ENCODE results near the gene DYNLT2B. TPM values are rescaled to one million over a fixed set of nuclear protein-coding genes. Genes with fewer than 3 reads are reported as not detected.
A peak's percentile ranks its signal among the peaks of the same experiment; 100 is the strongest.

The DYNLT2B gene
- total RNA-seq, 1 experiment from 2014 or later, result 22.3 TPM

DNA sequence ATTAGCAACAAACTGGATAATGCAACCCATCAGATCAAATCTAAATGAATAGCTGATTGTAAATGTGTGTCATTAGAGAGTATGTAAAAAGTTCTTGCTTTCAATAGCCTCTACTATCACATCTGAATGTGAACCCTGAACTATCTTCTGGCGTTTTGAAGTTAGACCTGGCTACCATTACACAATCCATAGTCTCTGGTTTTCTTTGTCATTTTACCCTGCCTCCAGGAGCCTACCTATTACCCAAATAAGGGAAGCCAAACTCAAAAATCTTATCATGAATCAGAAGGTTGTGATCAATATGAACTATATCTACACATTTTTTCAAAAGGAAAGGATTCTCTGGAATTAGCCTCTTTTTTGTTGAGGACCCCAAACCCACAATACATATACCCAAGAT is 62.3 kb downstream of the DYNLT2B start:
- intact Hi-C loops (cut with micrococcal nuclease), result loop anchor here (10.0 kb wide), 1 partner anchor 429 kb away; no protein-coding TSS in a partner anchor
- no peak overlapping the region for H3K27ac Mint-ChIP-seq (ENCODE audit: low read depth, unreplicated experiment)

GRCh38 chr3:196254376-196255283 is 63.4 kb downstream of the DYNLT2B start:
- TSS peak; percentile 21 for BruUV-seq (replicated peaks)
- H3K36me3 Mint-ChIP-seq (ENCODE audit: insufficient read depth, unreplicated experiment), result peaks cover 32% of the 10 kb centered on the region
- H3K27me3 Mint-ChIP-seq (ENCODE audit: insufficient read depth, unreplicated experiment), result no peaks in the 10 kb centered on the region
- TF ChIP-seq, protein P1, sequence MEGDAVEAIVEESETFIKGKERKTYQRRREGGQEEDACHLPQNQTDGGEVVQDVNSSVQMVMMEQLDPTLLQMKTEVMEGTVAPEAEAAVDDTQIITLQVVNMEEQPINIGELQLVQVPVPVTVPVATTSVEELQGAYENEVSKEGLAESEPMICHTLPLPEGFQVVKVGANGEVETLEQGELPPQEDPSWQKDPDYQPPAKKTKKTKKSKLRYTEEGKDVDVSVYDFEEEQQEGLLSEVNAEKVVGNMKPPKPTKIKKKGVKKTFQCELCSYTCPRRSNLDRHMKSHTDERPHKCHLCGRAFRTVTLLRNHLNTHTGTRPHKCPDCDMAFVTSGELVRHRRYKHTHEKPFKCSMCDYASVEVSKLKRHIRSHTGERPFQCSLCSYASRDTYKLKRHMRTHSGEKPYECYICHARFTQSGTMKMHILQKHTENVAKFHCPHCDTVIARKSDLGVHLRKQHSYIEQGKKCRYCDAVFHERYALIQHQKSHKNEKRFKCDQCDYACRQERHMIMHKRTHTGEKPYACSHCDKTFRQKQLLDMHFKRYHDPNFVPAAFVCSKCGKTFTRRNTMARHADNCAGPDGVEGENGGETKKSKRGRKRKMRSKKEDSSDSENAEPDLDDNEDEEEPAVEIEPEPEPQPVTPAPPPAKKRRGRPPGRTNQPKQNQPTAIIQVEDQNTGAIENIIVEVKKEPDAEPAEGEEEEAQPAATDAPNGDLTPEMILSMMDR (IDR thresholded peaks at IDR 0.05; ENCODE audit: unreplicated experiment), result no peak
- ChIA-PET CTCF (interaction anchor here (0.6 to 5.6 kb wide), 13 partner anchors 7 to 268 kb away, joined by 3 to 19 read pairs (median 4); no protein-coding TSS in a partner anchor), POLR2A (interaction anchor here (0.6 to 2.1 kb wide), 4 partner anchors 34 to 348 kb away, joined by 3 to 11 read pairs (median 4); partner anchors contain the start of genes PCYT1A, TM4SF19 and UBXN7)
- intact Hi-C loops (cut with micrococcal nuclease), result loop anchor here (5.0 to 10.0 kb wide), 2 partner anchors 248 to 430 kb away; partner anchors contain the start of gene RNF168
- H3K9me3 Mint-ChIP-seq (ENCODE audit: unreplicated experiment), result no peaks in the 10 kb centered on the region
- no peaks in the 10 kb centered on the region for H3K4me1 Mint-ChIP-seq (ENCODE audit: insufficient read depth, unreplicated experiment)
- no peak overlapping the region for H3K27ac Mint-ChIP-seq (ENCODE audit: low read depth, unreplicated experiment)
- H3K4me3 Mint-ChIP-seq (ENCODE audit: unreplicated experiment), result no peak overlapping the region
- no peak for DNase-seq (ENCODE audit: unreplicated experiment)

More for the DNA sequence above, 62.3 kb downstream of the DYNLT2B start:
- no peaks in the 10 kb centered on the region for H3K27me3 Mint-ChIP-seq (ENCODE audit: insufficient read depth, unreplicated experiment)
- ChIA-PET POLR2A (no interaction called here), CTCF (interaction anchor here (0.6 to 5.6 kb wide), 5 partner anchors 17 to 266 kb away, joined by 3 to 19 read pairs (median 4); no protein-coding TSS in a partner anchor)
- no peaks in the 10 kb centered on the region for H3K4me1 Mint-ChIP-seq (ENCODE audit: insufficient read depth, unreplicated experiment)
- no peak for DNase-seq (ENCODE audit: unreplicated experiment)
- peaks cover 43% of the 10 kb centered on the region for H3K36me3 Mint-ChIP-seq (ENCODE audit: insufficient read depth, unreplicated experiment)
- no peaks in the 10 kb centered on the region for H3K9me3 Mint-ChIP-seq (ENCODE audit: unreplicated experiment)
- no peak overlapping the region for H3K4me3 Mint-ChIP-seq (ENCODE audit: unreplicated experiment)
- TF ChIP-seq, protein P1 (IDR thresholded peaks at IDR 0.05; ENCODE audit: unreplicated experiment), result no peak
- BruUV-seq (replicated peaks), result no TSS peak

GRCh38 chr3:196251918-196252317 is 66.1 kb downstream of the DYNLT2B start:
- intact Hi-C loops (cut with micrococcal nuclease), result loop anchor here (5.0 to 10.0 kb wide), 2 partner anchors 250 to 433 kb away; partner anchors contain the start of gene RNF168
- TF ChIP-seq, protein P1 (IDR thresholded peaks at IDR 0.05; ENCODE audit: unreplicated experiment), result no peak
- Mint-ChIP-seq H3K27ac (ENCODE audit: low read depth, unreplicated experiment) (no peak overlapping the region), H3K4me1 (ENCODE audit: insufficient read depth, unreplicated experiment) (no peaks in the 10 kb centered on the region), H3K9me3 (ENCODE audit: unreplicated experiment) (no peaks in the 10 kb centered on the region), H3K36me3 (ENCODE audit: insufficient read depth, unreplicated experiment) (peaks cover 20% of the 10 kb centered on the region), H3K4me3 (ENCODE audit: unreplicated experiment) (no peak overlapping the region), H3K27me3 (ENCODE audit: insufficient read depth, unreplicated experiment) (no peaks in the 10 kb centered on the region)
- DNase-seq (ENCODE audit: unreplicated experiment), result no peak
- ChIA-PET CTCF (interaction anchor here (0.6 to 5.6 kb wide), 9 partner anchors 11 to 271 kb away, joined by 3 to 19 read pairs (median 5); no protein-coding TSS in a partner anchor), POLR2A (no interaction called here)
- BruUV-seq (replicated peaks), result no TSS peak

Data from MCF 10A (cell line).